ENCODE results near the gene SLC35F3.
"Not testable (repeated sequence)": the region's sequence is repeated elsewhere in the genome, so short reads cannot be mapped to it uniquely, and the experiment has no call there.

SLC35F3 gene

GRCh38 chr1:234226113-234226818 is 321.8 kb downstream of the SLC35F3 start:
- no peak for DNase-seq (ENCODE audit: low spot score)

DNA sequence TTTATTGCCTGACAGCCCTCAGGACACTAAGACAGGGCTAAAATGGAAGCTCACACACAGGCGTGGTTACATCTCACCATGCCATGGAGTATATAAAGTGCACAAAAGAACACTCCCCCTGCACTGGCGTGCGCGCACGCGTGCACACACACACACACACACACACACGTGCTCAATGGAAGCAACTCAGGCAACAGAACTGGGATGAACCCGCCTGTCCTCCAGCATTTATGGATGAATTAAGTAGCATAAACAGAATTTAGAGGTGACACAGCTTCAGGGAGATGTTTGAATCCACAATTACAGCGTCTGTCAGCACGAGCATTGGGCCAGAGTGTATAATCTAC is 322.3 kb downstream of the SLC35F3 start:
- no peak for DNase-seq (ENCODE audit: low spot score)

GRCh38 chr1:234229581-234230387 is 325.3 kb downstream of the SLC35F3 start:
- no peak for DNase-seq (ENCODE audit: low spot score)

GRCh38 chr1:234230414-234230862 is 326.0 kb downstream of the SLC35F3 start:
- DNase-seq (ENCODE audit: low spot score), result no peak

- DNase-seq (ENCODE audit: low spot score), result no peak
These were observed 326.8 kb downstream of the SLC35F3 start for GRCh38 chr1:234231061-234231892.

DNA sequence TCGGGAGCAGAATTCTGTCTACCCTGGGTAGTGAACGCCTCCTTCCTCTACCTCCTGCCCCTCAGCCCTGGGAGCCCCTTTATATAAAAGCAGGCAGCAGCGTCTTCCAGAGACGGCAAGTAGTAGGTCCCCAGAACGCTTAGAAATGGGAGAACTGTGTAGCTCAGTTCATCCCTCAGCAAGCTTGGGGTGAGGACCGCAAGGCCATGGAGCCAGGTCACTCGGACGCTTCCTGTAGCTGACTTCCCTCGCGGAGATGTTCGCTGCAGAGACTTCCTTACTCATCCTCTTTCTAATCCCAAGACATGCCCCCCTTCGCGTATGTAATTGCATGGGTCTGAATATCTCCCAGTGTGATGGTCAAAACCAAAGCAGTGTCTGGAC is 327.4 kb downstream of the SLC35F3 start:
- no peak for DNase-seq (ENCODE audit: low spot score)

DNA sequence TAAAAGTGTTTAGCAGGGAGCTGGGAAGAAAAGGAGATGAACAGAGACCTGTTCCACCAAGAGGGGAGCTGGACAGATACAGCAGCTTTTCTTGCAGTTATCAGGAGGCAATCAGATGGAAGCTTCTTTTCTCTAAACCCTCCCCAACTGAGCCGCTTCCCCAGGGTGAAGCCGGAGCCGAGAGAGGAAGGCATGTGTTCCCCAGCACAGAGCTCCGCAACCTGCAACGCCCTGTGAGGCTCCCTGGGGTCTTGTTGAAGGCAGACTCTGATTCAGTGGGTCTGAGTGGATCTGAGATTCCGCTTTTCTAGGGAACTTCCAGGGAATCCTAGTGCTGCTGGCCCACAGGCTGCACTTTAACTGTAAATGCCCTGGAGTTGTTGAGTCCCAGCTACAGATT is 329.7 kb downstream of the SLC35F3 start:
- no peak for DNase-seq (ENCODE audit: low spot score)

GRCh38 chr1:234235434-234235881 is 331.0 kb downstream of the SLC35F3 start:
- DNase-seq (ENCODE audit: low spot score), result no peak

DNA sequence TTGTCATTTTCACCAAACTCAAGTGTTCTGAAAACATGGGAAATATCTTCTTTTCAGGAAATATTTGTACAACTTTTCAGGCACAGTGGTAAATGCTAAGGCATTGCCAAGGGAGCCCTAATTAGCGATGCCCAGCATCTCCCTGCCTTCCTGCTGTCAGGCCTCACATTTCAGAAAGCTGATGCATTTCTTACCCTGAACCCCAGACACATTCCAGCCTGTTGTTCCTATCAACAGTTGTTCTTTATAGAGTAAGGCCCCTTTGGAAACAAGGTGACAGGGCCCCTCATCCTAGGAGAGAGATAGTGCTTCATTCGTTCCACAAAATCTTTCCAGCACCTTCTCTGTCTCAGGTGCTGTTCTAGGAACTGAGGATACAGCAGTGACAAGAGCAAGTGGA is 332.9 kb downstream of the SLC35F3 start:
- no peak for DNase-seq (ENCODE audit: low spot score)

GRCh38 chr1:234238060-234238459 is 333.6 kb downstream of the SLC35F3 start:
- DNase-seq (ENCODE audit: low spot score), result no peak

DNA sequence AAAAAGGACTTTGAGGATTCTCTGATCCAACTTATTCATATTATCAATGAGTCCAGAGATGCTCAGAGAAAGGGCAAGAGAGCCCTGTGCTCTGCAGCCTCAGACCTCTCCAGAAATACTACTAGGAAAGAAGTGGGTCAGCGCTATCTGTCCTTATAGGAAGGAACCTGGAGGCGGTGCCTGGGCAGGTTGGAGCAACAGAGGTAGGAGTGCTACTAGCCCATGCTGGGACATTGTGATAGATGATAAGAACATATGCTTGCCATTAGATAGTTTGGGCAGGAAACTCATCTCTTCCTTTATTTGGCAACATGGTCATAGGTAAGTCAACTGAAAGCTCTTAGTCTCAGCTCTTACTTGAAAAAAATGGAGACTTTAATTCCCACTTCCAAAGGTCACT is 335.0 kb downstream of the SLC35F3 start:
- DNase-seq (ENCODE audit: low spot score), result no peak

DNA sequence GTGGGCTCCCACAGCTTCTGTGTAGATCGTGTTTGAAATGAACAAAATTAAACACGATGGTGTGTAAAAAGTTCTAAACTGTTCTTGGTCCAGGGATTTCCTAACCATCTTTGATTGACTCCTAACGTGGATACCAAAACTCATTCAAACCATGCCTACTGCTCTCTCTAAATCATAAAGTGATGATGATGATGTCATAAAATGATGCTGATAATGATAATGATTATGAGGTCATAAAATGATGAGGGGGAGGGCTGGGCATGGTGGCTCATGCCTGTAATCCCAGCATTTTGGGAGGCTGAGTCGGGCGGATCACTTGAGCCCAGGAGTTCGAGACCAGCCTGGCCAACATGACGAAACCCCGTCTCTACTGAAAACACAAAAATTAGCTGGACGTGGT is 335.5 kb downstream of the SLC35F3 start:
- no peak for DNase-seq (ENCODE audit: low spot score)

GRCh38 chr1:234240680-234241079 is 336.2 kb downstream of the SLC35F3 start:
- no peak for DNase-seq (ENCODE audit: low spot score)

- DNase-seq (ENCODE audit: low spot score), result no peak
These were observed 337.5 kb downstream of the SLC35F3 start for GRCh38 chr1:234241941-234242490.

DNA sequence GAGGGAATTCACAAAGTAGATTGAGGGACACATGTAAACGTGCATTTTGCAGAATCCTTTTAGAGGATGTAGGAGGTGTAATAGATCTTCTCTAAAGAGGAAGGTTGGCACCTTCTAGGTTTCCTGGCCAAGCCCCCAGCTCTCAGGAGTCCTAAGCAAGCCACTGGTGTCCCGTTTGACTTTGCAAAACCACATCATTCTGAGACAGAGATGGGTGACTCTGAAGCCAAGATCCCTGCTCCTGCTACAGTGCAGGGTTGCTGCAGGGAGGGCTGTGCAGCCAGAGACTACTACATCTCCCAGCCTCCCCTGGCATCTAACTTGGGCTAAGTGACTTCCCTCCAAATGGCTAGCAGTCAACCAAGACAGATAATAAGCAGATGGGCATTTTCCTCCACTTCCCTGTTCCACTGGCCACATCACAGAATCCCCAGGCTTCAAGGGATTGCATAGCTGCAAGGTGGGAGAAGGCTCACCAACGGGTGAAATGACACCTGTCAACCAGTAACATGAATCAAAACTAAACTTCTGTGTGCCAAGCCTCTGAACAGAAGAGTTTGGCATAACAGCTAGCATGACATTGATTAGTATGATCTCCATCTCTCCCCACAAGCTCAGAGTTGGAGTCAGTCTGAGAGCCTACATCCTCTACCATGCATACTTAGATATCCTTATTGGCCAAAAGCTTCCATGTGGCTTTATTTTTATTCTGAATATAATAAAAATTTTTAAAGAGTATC is 339.2 kb downstream of the SLC35F3 start:
- DNase-seq (ENCODE audit: low spot score), result no peak

DNA sequence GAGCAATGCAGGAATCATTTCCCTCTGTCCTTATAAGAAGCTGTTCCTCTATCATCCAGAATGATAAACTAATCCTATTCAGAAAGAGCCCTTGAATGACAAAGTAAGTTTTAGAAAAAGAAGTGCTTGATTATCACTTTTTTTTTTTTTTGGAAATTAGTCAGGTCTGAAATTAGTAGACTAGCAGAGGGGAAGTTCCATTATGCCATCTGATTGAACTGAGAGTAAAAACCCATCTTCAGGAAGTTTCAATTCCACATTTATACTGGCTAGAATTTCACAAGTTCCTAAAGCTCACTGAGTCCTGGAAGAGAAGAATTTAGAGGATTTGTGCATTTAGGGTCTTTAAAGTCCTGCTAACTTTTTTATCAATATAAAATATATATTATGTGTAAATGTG is 340.0 kb downstream of the SLC35F3 start:
- no peak for DNase-seq (ENCODE audit: low spot score)

GRCh38 chr1:234246638-234247116 is 342.2 kb downstream of the SLC35F3 start:
- no peak for DNase-seq (ENCODE audit: low spot score)

DNA sequence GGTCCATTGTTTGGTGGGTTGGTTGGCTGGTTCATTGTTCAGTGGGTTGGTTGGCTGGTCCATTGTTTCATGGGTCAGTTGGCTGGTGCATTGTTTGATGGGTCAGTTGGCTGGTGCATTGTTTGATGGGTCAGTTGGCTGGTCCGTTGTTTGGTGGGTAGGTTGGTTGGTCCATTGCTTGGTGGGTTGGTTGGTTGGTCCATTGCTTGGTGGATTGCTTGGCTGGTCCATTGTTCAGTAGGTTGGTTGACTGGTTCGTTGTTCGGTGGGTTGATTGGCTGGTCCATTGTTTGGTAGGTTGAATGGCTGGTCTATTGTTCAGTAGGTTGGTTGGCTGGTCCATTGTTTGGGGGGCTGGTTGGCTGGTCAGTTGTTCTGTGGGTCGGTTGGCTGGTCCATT is 343.3 kb downstream of the SLC35F3 start:
- DNase-seq (ENCODE audit: low spot score), result not testable (repeated sequence)

DNA sequence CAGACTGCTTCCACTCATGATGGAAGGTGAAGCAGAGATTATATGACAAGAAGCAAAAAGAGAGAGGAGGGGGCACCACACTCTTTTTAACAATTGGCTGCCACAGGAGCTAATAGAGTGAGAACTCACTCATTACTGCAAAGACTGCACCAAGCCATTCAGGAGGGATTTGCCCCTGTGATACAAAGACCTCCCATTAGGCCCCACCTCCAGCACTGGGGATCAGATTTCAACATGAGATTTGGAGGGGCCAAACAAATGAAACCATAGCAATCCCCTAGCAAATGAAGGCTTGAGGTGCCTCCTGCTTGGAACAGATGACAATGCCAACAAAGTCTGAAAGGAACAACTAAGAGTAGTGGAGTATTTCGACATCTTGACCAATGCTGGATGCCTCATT is 346.3 kb downstream of the SLC35F3 start:
- no peak for DNase-seq (ENCODE audit: low spot score)

DNA sequence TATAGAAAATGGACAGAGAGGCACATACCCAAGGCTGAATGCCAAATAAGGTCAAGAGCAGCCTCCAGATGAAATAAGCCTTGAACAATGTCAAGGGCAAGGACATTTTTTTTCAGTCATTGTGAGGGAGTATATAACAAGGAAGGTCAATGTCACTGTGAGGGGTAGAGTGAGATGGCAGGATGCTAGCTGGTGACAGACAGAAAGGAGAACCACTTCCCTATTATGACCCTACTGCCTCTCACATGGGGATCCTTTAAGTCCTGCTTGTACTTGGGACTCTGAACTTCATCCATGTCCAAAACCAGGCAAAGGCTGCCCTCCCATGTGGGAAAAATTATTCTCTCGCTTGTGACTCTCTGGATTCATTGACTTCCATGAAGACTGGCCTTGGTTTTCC is 349.3 kb downstream of the SLC35F3 start:
- no peak for DNase-seq (ENCODE audit: low spot score)

DNA sequence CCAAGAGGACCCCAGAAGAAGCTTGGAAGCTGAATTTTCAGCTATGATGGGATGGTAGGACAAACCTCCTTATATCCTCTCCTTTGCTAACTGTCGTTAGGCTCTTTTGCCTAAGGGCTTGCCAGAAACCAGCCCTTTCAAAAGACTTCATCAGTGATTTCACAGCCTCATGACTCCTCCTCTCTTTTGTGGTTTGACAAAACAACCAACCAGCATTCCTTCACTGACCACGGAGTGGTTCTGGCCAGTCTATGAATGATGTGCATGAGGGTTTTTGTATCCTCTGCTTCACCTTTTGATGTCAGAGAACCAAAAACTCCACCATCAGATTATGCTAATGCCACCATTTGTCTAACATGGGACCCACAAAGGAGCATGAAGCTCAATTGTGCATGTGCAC is 351.9 kb downstream of the SLC35F3 start:
- DNase-seq (ENCODE audit: low spot score), result no peak
